Posterior vena cava (tissue), 2 donors: ENCODE measurements around the gene POU2AF1. TPM values are rescaled to one million over a fixed set of nuclear protein-coding genes. Genes with fewer than 3 reads are reported as not detected.

Source experiments
- DNase-seq: peaks from one replicate; pipeline ENCODE4 v3.0.0-alpha.2; 2020; ENCODE audit warnings: low spot score
- intact Hi-C, 2 donors: fragments of 100-400 bp; cut with DNase I; formaldehyde crosslinking; loops; one replicate each; pipeline versions ENCODE4 v1.14.1 to v1.14.2; 2022 to 2023
- total RNA-seq, 2 donors: library from RNA; stranded (reverse); fragmentation: NEBNext Ultra II Directional; extraction: Animal tissue kit (Norgen Biotek cat#: 25700); gene quantifications; one replicate each; pipeline ENCODE4 v1.2.1, GENCODE V29; 2021
- donor health status: DM: yes; HTN: yes; CAD: no.
- donor health status: DM: yes; HTN: yes; CAD: no.

The POU2AF1 gene
- total RNA-seq, 2 donors from 2014 or later, result 0.23 to 0.38 TPM

DNA sequence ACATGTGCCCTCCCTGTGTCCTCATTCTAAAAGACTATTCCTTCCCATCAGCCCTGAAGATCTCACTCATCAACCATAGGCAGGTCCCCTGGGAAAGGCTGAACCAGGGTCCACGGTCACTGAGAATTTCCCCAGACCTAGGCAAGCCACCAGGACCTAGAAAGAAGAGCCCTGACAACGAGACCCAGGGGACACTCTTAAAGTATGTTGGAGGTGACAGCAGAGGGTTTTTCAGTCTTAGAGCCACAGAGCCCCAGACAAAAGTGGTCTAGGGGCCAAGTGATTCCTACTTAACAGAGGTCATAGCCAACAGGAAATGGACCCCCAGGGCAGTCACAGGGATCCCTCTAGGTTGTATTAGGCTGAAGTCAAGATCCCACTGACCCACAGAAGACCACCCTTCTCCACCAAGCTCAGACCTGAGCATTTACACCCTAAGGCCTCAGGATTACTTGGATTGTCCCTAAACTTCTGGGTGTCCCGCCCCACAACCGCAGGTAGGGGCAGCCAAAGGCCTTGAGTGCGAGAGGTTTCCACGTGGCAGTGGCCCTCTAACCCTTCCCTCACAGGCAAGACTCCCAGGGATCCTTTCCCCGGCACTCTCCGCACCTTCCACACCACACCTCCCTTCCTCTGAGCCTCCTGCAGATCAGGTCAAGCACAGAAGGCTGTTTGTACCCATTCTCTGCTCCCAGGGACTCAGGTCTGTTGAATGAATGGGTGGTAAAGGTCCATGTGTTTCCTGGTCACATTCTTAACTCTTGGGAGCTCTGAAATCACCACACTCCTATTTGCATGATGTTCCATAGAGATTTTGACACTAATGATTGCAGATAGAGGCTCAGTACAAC, 12.3 kb downstream of the POU2AF1 start:
- no peak for DNase-seq

DNA sequence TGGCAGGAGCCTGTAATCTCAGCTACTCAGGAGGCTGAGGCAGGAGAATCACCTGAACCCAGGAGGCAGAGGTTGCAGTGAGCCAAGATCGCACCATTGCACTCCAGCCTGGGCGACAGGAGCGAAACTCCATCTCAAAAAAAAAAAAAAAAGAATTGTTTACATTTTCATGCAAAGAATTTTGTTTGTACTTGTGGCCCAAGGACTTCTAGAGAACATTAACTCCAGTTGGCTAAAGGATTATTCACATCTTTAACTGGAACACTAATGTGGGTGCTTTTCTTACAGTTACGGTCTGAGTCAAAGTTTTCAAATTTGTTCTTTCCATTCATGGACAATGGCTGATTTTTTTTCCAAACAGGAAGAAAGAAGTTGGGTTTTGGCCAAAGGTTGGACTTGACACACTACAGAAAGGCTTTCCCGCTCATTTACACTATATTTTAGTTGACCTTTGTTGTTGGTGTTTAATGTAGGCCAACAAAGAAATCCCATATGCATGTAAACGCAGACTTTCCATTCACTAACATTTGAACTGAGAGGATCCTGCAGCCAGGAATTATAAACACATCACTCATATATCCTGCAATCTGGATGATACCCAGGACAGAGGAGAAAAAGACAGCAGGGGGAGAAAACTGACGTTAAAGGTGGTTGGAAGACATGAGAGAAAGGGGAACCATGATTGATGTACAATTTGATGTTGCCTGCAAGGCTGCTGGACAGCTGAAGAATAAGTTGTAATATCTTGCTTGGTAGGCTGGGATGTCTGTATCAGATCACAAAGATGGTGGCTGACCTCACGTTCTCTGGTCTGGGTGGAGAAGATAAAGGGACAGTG, 13.1 kb downstream of the POU2AF1 start:
- intact Hi-C loops, result no loop called here
- DNase-seq, result no peak

More for the DNA sequence above, 12.3 kb downstream of the POU2AF1 start:
- intact Hi-C loops, result no loop called here

DNA sequence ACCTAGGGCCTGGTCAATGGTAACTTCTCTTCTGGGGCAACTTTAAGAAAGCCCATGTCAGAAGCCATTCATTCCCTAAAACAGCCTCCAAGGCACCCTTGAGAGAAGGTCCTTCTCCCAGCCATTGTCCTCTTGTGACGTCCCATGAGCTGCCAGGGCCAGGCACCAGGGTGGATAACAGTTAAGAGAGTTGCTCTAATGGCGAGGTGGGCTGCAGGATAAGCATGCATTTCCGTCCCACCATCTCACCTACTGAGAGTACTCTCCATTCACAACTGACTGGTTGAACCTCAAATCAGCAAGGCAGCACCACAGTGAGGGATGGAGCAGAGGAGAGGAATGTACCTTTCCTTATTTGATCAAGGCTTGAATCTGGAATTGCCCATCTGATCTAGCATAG, 14.6 kb downstream of the POU2AF1 start:
- DNase-seq, result no peak
- intact Hi-C loops, result no loop called here

DNA sequence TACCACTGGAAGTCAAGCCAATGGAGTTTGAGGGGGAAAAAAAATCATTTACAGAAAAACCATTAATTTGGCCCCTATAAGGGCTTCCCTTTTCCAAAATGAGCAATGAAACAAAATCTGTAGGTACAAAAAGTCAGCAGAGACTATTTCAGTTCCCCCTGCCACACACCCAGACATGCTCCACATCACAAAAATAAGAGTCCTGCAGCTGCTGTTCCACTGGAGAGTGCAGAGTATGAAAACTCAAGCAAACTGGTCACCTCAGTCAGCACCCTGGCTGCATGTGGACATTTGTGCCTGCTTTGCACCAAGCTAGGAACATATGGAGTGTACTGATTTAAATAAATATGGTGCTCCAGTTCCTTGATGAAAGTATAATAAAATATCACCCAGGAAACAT, 15.1 kb downstream of the POU2AF1 start:
- intact Hi-C loops, result no loop called here
- no peak for DNase-seq

DNA sequence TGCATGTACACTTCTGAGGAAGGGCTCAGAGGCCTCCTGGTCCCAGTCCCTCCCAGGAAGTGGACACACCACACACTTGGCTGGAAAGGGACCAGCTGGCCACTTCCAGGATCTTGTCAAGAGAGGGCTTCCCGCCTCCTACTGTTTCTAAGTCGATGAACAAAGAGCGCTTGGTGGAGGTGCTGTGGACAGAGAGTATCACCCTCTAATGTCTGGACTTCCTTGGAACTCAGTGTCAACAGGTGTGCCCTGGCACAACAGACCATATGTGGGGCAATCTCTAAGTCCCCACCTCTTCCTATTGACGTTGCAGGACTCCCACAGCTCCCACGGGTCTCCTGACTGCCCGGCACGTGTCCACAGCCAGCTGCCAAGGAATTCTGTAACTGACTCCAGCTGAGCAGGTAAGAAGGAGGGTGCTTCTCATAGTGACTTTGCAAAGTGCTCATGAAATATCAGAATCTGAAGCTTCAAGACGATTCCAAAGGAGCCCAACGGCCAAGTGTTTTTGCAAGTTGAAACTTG, 16.1 kb downstream of the POU2AF1 start:
- intact Hi-C loops, result no loop called here
- no peak for DNase-seq

DNA sequence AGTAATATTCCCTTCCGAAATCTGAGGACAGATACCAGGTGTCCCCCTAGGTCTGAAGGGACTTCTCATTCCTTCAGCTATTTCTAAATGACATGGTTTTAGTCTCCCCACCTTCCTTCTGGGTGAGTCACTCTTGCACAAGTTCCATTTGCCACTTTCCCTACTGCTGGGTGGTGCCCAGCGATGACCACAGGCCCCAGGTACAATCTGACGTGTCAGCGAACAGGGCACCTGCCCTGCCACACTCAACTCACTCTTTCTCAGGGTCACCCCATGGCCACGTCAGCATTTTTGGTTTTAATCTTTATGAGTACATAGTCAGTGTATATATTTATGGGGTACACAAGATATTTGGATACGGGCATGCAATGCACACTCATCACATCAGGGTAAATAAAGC, 17.2 kb downstream of the POU2AF1 start:
- DNase-seq, result no peak

DNA sequence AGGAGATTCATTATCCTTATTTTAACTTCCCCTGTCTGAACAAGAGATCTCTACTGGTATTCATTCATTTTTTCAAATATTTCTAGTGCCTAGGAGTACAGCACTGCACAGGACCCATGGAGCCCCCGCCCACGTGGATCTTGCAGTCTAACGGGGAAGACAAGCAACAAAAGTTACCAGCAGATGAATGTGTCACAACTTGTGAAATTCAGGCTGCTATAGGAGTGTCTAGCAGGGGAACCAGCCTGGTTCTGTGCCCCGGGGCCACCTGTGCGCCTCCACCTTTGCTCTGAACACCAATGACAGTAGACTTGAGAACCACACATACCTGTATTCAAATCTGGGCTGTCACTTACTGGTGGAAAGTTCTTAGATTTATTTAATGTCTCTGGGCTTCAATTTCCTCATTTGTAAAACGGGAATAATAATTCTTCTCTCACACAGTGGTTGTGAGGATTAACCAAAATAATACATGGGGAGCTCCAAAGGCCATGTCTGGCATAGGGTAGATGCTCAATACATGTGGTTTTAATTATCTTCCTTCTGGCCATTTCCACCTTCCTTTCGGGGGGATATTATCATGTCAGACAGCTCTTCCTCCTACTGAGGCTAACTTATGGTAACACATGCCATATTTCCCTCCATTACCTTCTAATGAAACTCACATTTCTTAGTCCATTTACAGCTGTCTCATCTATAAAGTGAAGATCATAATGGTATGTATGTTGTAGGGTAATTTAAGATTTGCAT, 17.8 kb downstream of the POU2AF1 start:
- DNase-seq, result no peak
- intact Hi-C loops, result no loop called here

More for the DNA sequence above, 17.2 kb downstream of the POU2AF1 start:
- intact Hi-C loops, result no loop called here

DNA sequence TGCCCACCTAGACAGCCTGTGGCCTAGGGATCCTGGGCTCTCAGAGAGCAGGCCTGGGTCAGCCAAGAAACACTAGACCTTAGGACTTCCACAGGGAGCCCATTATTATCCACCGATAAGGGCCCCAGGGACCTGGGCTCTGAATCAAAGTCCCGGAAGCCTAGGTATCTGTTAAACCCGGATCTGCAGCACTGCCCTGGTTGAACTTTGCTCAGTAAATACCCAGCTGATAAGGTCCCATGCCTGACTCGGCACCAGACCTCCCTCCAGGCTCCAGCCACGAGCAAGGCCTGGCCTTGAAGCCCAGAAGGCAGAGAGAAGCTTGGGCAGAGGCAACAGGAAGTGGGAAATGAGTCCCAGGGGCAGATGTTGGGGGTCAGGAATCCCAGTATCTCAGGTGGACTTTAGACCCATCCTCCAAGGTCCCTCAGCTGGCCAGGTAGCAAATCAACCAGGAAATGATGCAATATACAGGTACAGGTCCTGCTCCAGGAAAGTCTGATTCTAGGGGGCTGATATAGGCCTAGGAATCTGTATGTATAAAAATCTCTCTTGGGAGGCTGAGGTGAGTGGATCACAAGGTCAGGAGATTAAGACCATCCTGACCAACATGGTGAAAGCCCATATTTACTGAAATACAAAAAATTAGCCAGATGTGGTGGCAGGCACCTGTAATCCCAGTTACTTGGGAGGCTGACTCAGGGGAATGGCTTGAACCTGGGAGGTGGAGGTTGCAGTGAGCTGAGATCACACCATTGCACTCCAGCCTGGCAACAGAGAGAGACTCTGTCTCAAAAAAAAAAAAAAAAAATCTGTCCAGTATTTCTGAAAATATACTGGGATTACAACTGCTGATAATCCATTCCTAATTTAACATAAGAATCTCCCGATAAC, 18.7 kb downstream of the POU2AF1 start:
- intact Hi-C loops, result no loop called here
- DNase-seq, result no peak

DNA sequence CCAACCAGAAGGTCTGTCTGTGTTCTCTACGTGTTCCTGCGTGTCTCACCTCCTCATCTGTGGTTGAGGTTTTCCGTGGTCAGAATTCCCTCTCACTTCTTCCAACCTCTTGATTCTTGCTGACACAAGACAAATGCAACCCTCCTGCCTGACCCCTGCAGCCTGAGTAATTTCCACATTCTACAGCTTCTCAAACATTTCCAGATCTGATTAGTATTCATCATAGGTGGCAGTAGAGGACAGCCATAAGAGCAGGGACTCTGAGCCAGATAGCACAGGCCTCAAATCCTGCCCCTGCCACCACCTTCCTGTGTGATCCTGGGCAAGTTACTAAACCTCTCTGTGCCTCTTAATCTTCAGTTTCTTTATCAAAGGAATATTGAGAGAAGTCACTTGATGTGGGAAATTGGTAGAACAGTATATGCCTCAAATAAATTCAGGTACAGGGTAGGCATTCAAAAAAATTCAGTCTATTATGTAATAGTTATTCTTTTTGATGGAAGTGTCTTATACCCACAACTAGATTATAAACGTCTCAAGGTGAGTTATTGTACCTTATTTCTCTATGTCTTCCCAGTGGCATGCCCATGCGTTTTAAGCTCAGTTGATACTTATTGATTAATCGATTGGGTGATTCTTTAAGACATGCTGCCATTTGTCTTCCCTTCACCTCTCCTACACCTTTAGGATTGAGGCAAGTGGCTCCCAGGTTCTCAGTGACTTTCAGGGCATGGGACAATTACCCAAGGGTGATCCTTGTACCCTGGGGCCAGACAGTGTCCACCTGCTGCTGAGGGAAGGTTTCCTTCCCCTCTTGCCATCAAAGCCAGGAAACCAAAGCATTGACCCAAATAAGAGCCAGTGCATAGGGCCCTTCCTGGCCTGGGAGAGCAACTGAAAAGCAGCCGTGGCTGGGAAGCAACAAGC, 19.6 kb downstream of the POU2AF1 start:
- DNase-seq, result no peak
- intact Hi-C loops, result no loop called here

DNA sequence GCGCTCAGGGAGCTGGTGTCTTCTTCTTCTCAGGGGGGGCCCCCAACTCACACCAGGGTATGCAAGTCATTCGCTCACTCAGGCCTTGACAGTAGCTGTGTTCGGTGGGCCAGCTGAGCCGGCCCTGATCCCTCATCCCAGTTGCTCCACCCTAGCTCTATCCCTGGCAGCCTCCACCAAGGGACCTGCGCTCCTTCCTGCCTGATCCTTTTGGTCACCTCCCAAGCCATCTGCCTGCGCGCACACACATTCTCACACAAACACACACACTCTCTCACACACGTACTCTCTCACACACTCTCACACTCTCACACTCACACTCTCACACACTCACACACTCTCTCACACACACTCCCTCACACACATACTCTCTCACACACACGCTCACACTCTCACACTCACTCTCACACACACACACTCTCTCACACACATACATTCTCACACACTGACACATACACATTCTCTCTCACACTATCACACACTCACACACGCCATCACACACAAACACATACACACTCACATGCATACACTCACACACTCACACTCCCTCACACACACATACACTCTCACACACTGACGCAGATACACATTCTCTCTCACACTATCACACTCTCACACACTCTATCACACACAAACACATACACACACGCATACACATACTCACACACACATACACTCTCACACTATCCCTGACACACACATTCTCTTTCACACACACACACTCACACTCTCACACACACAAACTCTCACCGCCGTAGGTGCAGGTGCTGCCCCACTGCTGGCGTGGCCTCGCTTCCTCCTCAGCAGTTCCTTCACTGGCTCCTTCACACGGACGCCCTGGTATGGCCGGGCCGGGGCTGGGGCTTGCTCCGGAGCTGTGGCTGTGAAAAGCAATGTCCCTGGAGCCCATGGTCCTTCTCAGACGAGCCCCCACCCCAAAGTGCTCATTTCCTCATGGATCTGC, 20.8 kb downstream of the POU2AF1 start:
- intact Hi-C loops, result no loop called here
- DNase-seq, result no peak

DNA sequence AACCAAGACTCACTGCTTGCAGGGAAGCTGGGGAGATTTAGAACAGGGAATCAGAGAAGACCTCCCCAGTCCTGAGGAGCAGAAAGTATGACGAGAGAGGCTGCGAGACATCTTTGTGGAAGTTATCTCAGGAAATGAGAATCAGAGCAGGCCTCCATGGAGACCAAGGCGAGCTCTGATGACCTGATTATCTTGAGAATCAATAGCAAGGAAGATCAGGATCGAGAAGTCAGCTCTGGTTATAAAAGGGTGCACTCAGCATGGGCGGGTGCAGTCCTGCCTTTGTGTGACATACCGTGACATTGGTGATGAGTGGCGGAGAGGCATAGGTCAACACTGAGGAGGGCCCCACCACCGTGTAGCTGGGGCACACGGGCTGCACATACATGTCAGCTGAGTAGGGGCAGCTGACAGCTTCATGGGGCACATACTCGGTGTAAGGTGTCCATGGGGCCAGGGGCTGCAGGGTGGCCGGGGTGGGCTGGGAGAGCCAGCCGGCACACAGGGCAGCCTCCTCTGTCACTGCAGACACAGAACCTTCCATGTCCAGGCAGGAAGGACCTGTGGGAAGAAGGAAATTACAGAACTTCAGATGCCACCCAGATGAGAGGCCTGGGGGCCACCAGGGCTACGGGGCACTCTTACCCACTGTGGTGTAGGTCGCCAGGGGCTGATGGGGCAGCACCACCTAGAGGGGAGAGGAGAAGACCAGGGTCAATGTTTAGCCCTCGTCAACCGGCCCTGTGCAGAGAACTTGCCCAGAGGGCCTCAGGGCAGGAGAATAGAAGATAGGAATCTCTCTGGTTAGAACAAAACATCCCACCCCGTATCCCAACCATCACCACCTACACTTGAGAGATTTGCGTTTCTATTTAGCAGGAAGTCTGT, 21.7 kb downstream of the POU2AF1 start:
- DNase-seq, result no peak
- intact Hi-C loops, result no loop called here

DNA sequence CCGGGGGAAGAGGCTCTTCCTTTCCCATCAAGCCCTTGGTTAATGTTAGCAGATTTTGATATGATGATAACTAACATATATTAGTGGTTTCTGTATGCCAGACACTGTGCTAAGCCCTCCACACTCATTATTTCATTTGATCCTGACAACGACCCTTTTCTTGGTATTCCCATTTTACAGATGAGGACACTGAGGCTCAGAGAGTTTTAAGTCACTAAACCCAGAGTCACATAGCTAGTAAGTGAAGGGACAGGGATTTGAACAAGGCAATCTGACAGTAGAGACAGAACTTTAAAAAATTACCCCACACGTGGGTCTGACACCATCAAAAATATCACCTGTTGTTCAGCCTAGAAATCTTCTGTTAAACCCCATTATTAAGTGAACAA, 22.4 kb downstream of the POU2AF1 start:
- no peak for DNase-seq
- intact Hi-C loops, result no loop called here

DNA sequence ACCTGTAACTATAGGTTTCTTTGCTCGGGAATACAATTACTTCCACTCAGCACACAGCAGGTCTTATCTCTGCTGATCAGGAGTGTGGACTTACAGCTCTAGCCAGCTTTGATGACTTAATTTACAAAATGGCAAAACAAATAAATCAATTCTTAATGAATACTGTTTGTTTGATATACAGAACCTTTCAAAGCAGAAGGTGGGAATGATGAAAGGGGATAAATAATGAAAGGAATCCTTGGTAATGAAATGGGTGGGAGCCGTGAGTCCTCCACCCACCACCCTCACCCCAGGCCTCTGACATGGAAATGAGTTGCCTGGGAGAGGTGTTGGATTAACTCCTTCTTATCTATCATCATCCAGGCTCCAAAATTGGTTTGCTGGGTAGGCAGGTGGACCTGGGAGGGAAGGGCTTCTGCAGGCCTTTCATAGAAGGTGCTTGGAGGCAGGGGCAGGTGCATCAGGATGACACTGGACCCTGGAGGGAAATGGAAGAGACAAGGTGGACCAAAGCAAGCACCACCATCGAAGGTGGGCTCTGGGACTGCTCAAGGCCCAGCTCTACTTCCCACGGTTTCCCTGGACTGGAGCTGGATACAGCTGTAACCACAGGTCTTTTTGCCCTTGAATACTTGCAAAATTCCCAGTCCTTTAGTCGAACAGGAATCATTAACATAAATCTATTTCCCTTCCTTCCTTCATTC, 23.0 kb downstream of the POU2AF1 start:
- no peak for DNase-seq
- intact Hi-C loops, result no loop called here

DNA sequence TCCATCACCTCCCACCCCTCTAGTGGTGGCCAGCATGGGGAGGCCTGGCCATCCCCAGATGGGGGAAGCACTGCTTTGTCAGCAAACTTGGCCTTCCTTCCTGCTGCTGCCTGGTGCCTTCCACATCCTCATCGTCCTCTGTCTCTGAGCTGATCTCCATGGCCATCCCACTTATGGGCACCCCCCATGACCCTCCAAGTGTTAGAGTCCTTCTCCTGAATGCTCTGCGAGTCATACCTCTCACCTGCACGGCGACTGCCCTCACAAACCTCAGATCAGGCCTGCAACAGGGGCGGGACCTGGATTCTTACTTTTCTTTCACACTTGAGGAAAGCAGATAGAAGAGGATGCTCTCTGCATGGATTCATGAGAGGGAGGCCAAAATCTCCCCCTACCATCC, 24.0 kb downstream of the POU2AF1 start:
- no peak for DNase-seq
- intact Hi-C loops, result no loop called here

DNA sequence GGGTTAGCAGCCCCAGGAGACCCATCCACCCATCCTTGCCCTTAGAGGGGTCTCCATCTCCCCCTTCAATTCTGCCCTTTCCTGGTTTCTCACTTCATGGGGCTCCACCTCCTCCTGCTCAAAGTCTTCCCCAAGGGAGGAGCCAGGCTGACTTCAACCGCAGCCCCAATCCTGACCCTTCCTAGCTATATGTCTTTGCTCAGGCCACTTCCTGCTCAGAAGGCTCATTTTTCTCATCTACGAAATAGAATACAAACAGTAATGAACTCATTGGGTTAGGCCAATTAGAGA, 24.5 kb downstream of the POU2AF1 start:
- intact Hi-C loops, result no loop called here
- no peak for DNase-seq
